Adrenal gland (tissue), 5 donors: ENCODE data around the gene EXOC3L1.

ENCODE experiments used
- CTCF ChIP-seq, 6 experiments: fragments of 450-650 bp in 4 of 6; fragments of 200-600 bp in 2 of 6; sonication (generic) in 1 of 6; IDR thresholded peaks; 1 replicate in 5 of 6; 2 replicates in 1 of 6; pipeline versions ENCODE4 v1.5.1 to v1.8.0; 2016 to 2021; ENCODE audit warnings: antibody characterized with exemption in 6 of 6, mild to moderate bottlenecking in 2 of 6, moderate library complexity in 1 of 6
- POLR2A ChIP-seq, 2 donors: fragments of 450-650 bp; IDR thresholded peaks; one replicate each; pipeline ENCODE4 v1.6.1; 2017; ENCODE audit warnings: antibody characterized with exemption in 2 of 2, mild to moderate bottlenecking in 2 of 2, moderate library complexity in 1 of 2
- donor health status: DM: no; HTN: no; CAD: no.

- TF ChIP-seq CTCF (IDR thresholded peaks at IDR 0.05) = no peak
- no peak for TF ChIP-seq POLR2A (IDR thresholded peaks at IDR 0.05)
Observed at GRCh38 chr16:67184453-67184994, 5.4 kb downstream of the EXOC3L1 start.
